GM12891 (cell line): Measurements from ENCODE around the gene FTO.

Experiments
- POLR2A ChIP-seq: IDR thresholded peaks from 2 replicates; pipeline ENCODE4 v1.6.1; 2011; ENCODE audit warnings: low read depth, low read length, control low read depth
- POLR2AphosphoS5 ChIP-seq: IDR thresholded peaks from 2 replicates; pipeline ENCODE4 v1.6.1; 2011; ENCODE audit warnings: low read depth, low read length, control low read depth

- no peak for TF ChIP-seq POLR2A
- TF ChIP-seq POLR2AphosphoS5, result no peak
Observed at GRCh38 chr16:54059319-54059718, 355.4 kb downstream of the FTO start.
